Uterus (tissue), 2 donors: ENCODE measurements around the gene CSAG2.

Experiments used
- POLR2A ChIP-seq, 2 donors: fragments of 450-650 bp; IDR thresholded peaks; one replicate each; pipeline ENCODE4 v1.6.1; 2016; ENCODE audit warnings: antibody characterized with exemption in 2 of 2, mild to moderate bottlenecking in 1 of 2, moderate library complexity in 1 of 2
- TF ChIP-seq, protein P1 (sequence below), 4 experiments: fragments of 200-600 bp in 2 of 4; fragments of 450-650 bp in 2 of 4; sonication (generic) in 2 of 4; IDR thresholded peaks; one replicate each; pipeline ENCODE4 v1.5.1; 2016 to 2019; ENCODE audit warnings: antibody characterized with exemption in 4 of 4, mild to moderate bottlenecking in 2 of 4, moderate library complexity in 1 of 4

GRCh38 chrX:152735860-152736511 is 26.9 kb upstream of the CSAG2 start:
- TF ChIP-seq POLR2A (IDR thresholded peaks at IDR 0.05): no peak
- TF ChIP-seq, protein P1, sequence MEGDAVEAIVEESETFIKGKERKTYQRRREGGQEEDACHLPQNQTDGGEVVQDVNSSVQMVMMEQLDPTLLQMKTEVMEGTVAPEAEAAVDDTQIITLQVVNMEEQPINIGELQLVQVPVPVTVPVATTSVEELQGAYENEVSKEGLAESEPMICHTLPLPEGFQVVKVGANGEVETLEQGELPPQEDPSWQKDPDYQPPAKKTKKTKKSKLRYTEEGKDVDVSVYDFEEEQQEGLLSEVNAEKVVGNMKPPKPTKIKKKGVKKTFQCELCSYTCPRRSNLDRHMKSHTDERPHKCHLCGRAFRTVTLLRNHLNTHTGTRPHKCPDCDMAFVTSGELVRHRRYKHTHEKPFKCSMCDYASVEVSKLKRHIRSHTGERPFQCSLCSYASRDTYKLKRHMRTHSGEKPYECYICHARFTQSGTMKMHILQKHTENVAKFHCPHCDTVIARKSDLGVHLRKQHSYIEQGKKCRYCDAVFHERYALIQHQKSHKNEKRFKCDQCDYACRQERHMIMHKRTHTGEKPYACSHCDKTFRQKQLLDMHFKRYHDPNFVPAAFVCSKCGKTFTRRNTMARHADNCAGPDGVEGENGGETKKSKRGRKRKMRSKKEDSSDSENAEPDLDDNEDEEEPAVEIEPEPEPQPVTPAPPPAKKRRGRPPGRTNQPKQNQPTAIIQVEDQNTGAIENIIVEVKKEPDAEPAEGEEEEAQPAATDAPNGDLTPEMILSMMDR (IDR thresholded peaks at IDR 0.05): no peak
